T-helper 2 cell treated with Interferon-gamma antibody and Interleukin-4, amounts not matched to agents 5 μg/mL and 100 μg/mL, for 36 hours (primary cell): ENCODE measurements around the gene RAB28.
A peak's percentile ranks its signal among the peaks of the same experiment; 100 is the strongest.

Source experiments
- DNase-seq: peaks from one replicate; pipeline ENCODE4 v3.0.0; 2021; ENCODE audit warnings: low spot score
- H3K27ac Mint-ChIP-seq: one replicate; pipeline ENCODE4 v1.8.0; 2021; ENCODE audit warnings: mild to moderate bottlenecking, mixed read lengths
- H3K27me3 Mint-ChIP-seq: one replicate; pipeline ENCODE4 v1.8.0; 2021; ENCODE audit warnings: low read depth, mixed read lengths
- H3K36me3 Mint-ChIP-seq: one replicate; pipeline ENCODE4 v1.8.0; 2021; ENCODE audit warnings: low read depth, mixed read lengths
- H3K4me1 Mint-ChIP-seq: one replicate; pipeline ENCODE4 v1.8.0; 2021; ENCODE audit warnings: low read depth, mixed read lengths
- H3K4me3 Mint-ChIP-seq: one replicate; pipeline ENCODE4 v1.8.0; 2022; ENCODE audit warnings: mild to moderate bottlenecking, moderate library complexity, mixed read lengths
- H3K9me3 Mint-ChIP-seq: one replicate; pipeline ENCODE4 v1.8.0; 2021; ENCODE audit warnings: mixed read lengths

The RAB28 gene

DNA sequence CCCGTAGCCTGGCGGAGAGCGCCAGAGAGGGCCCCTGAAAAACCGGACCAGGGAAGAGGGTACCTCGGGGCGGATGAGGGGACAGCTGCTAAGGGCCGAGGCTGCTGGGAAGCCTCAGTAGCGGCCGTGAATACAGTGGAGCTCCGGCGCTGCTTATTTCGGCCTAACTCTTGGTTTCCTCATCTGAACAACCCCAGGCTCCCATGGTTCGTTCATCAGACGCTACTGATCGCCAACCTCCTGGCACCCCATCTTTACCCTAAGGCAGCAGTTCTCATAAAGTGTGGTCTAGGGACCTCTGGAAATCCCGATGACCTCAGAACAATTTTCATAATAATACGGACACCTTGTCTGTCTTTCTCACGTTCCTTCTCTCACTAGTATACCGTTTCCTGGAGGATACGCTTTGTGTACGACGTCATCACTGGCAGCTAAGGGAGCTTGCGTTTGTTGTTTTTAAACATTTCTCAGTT lies 645 bp upstream of the RAB28 start:
- Mint-ChIP-seq H3K27ac (peak overlapping the region; percentile 99), H3K27me3 (peaks cover 22% of the 10 kb centered on the region), H3K36me3 (peaks cover 3% of the 10 kb centered on the region), H3K4me1 (peaks cover 31% of the 10 kb centered on the region), H3K4me3 (peak overlapping the region; percentile 99), H3K9me3 (peaks cover 4% of the 10 kb centered on the region)
- DNase-seq, result no peak

DNA sequence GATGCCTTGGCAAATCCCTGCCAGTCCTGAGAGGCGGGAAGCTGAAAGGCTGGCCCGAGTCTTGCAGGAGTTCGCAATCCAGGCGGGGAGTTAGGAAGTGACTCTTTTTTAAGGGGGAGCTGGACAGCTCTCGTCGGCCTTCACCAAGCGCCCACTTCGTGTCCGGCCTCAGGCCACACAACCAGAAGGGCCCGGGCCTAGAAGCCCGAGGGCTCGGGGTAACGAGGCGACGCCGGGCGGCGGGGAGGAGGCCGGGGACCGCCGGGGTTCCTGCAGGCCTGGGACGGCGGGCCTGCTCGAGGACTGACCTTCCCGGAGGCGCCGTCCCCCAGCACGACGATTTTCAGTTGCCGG lies 395 bp downstream of the RAB28 start:
- H3K36me3 Mint-ChIP-seq, result peaks cover 3% of the 10 kb centered on the region
- peaks cover 4% of the 10 kb centered on the region for H3K9me3 Mint-ChIP-seq
- H3K27me3 Mint-ChIP-seq, result peaks cover 13% of the 10 kb centered on the region
- peak overlapping the region; percentile 99 for H3K27ac Mint-ChIP-seq
- H3K4me1 Mint-ChIP-seq, result peaks cover 33% of the 10 kb centered on the region
- H3K4me3 Mint-ChIP-seq, result peak overlapping the region; percentile 99
- DNase-seq, result peak; percentile 18

DNA sequence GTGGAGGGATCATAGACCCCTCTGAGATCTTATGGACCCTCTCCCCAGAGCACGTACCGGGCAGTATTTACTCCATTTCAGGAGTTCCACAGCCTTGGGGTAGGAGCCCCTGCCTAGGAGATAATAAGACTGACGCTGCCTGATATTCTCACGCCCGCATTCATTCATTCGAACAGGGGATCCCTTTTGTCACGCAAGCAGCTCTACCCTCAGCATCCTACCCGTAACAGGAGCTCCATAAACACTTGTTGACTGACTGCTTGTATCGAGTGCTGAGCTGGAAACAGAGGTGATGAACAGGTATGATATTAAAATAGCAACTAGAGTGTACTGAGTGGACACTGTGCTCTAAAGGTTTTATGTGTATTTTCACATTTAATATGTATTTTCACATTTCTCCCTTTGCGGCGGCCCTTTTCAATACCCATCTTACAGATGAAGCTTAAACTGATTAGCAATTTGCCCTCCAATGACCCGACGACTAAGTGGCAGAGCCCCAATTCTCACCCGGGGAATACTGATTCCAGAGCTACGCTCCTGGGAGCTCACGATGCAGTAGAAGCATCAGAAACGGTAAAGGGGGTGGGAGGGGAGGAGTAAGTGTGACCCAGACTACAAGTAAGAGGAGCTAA lies 888 bp downstream of the RAB28 start:
- H3K9me3 Mint-ChIP-seq, result peaks cover 4% of the 10 kb centered on the region
- H3K27ac Mint-ChIP-seq, result peak overlapping the region; percentile 91
- peaks cover 9% of the 10 kb centered on the region for H3K27me3 Mint-ChIP-seq
- DNase-seq, result peak; percentile 5
- H3K4me1 Mint-ChIP-seq, result peaks cover 35% of the 10 kb centered on the region
- H3K36me3 Mint-ChIP-seq, result peaks cover 3% of the 10 kb centered on the region
- peak overlapping the region; percentile 99 for H3K4me3 Mint-ChIP-seq

DNA sequence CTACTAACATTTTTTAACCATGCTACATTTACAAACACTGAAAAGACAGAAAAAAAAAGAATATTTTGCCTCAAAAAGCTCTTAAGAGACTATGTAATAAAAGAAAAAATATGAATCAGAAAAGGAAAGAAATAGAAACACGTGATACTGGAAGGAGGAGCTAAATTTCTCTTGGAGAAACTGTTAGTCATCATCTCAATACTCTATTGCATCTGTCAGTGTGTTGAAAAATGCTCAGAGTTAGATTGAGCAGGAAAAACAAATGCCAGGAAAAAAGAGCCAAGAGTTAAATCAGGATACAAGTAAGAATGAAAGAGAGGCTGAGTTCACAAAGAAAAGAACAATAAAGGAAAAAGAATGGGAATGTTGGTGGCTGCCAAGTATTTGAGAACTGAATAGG lies 2.6 kb downstream of the RAB28 start:
- peaks cover 7% of the 10 kb centered on the region for H3K36me3 Mint-ChIP-seq
- H3K27me3 Mint-ChIP-seq, result peaks cover 6% of the 10 kb centered on the region
- DNase-seq, result no peak
- H3K27ac Mint-ChIP-seq, result peak overlapping the region; percentile 56
- H3K4me1 Mint-ChIP-seq, result peaks cover 41% of the 10 kb centered on the region
- H3K4me3 Mint-ChIP-seq, result peak overlapping the region; percentile 73
- H3K9me3 Mint-ChIP-seq, result no peaks in the 10 kb centered on the region

DNA sequence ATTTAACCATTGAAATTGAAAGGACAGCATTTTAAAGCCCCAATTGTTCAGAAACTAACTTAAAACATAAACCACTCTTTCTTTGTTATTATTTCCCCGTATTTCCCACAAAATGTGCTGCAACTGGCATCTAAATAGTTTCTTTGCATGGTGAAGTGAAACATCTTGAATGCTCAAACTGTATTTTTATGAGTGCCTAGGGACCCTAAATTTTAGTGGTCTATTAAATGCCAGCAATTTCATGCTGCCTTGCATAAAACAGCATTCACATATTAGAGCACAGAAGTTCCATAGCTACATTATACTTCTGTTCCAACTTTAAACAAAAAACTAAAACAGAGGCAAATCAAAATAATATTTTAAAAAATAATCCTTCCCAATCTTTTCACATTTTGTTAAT lies 5.4 kb downstream of the RAB28 start:
- Mint-ChIP-seq H3K36me3 (peaks cover 14% of the 10 kb centered on the region), H3K27ac (no peak overlapping the region), H3K9me3 (no peaks in the 10 kb centered on the region), H3K4me1 (peaks cover 37% of the 10 kb centered on the region), H3K4me3 (no peak overlapping the region), H3K27me3 (no peaks in the 10 kb centered on the region)
- DNase-seq, result no peak

DNA sequence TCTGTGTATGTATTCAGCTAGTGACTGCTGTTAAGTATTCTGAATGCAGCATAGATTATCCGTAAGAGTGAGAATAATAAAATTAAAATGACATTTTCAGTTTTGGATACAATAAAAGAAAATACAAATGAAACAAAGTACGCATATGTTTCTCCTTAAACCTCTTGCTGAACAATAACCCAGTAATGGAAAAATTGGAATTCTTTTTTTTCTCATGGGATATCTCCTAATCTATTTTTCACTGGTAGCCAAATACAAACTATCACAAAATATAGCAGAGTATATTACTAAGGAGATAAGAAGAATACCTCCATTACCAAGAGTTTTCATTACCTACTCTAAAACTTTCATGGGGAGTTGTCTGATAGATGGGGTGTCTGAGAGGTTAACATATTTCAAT lies 6.0 kb downstream of the RAB28 start:
- Mint-ChIP-seq H3K27me3 (no peaks in the 10 kb centered on the region), H3K9me3 (no peaks in the 10 kb centered on the region), H3K36me3 (peaks cover 13% of the 10 kb centered on the region), H3K27ac (no peak overlapping the region), H3K4me3 (no peak overlapping the region), H3K4me1 (peaks cover 33% of the 10 kb centered on the region)
- no peak for DNase-seq

DNA sequence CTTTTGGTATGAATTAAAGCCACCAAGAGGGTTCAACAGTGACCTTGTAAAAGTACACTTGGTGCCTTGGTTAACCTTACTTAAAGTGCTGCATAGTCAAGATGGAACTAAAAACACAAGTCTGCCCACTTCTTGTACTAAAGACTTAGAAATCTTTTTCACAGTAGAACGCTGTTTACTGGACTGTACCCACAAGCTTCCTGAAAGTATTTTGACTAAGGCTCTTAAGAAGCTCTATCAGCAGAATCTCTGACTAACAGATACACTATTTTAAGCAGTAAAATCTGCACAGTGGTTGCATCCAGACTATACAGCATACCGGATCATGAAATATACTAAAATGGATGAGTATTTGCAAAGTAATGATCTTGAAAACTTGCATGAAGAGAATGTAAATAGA lies 7.2 kb downstream of the RAB28 start:
- peak; percentile 14 for DNase-seq
- peaks cover 27% of the 10 kb centered on the region for H3K4me1 Mint-ChIP-seq
- peak overlapping the region; percentile 67 for H3K27ac Mint-ChIP-seq
- no peaks in the 10 kb centered on the region for H3K27me3 Mint-ChIP-seq
- H3K36me3 Mint-ChIP-seq, result peaks cover 15% of the 10 kb centered on the region
- H3K9me3 Mint-ChIP-seq, result no peaks in the 10 kb centered on the region
- peak overlapping the region; percentile 64 for H3K4me3 Mint-ChIP-seq

DNA sequence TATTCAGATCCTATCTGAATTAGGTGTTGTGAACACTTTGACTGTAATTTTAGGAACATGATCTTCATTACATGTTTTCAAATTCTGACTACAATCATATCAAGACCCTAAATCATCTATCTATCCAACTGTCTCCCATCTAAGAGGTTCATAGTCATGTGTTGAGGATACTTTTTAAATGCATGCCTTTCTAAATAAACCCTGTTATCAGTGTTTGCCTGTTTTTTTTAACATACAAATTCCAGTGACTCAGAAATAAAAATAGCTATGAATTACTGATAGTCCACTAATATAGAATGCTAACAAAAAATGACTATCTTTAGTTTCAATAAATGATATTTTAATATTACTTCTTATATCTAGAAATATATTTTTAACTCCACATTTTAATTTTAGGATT lies 8.0 kb downstream of the RAB28 start:
- peaks cover 21% of the 10 kb centered on the region for H3K4me1 Mint-ChIP-seq

DNA sequence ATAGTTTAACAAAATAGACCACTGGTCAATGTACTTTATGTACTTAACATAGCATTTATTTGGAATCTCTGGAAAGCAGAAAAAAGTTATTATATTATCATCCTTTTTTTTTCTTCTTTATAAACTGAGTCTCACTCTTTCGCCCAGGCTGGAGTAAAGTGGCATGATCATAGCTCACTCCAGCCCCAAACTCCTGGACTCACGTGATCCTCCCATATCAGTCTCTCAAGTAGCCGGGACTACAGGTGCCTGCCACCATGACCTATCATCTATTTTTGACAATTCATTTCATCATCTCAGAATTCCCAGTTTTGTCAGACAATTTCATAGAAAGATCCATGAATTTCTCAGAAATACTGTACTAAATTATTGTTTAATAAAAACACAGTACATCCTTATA lies 12.7 kb downstream of the RAB28 start:
- no peak overlapping the region for H3K4me3 Mint-ChIP-seq
- H3K36me3 Mint-ChIP-seq, result peaks cover 22% of the 10 kb centered on the region
- no peak for DNase-seq
- no peaks in the 10 kb centered on the region for H3K9me3 Mint-ChIP-seq
- H3K27ac Mint-ChIP-seq, result no peak overlapping the region
- H3K27me3 Mint-ChIP-seq, result no peaks in the 10 kb centered on the region
- peaks cover 6% of the 10 kb centered on the region for H3K4me1 Mint-ChIP-seq

More for the DNA sequence above, 8.0 kb downstream of the RAB28 start:
- peaks cover 14% of the 10 kb centered on the region for H3K36me3 Mint-ChIP-seq
- no peak for DNase-seq
- no peak overlapping the region for H3K27ac Mint-ChIP-seq
- H3K4me3 Mint-ChIP-seq, result no peak overlapping the region
- H3K9me3 Mint-ChIP-seq, result no peaks in the 10 kb centered on the region
- no peaks in the 10 kb centered on the region for H3K27me3 Mint-ChIP-seq

DNA sequence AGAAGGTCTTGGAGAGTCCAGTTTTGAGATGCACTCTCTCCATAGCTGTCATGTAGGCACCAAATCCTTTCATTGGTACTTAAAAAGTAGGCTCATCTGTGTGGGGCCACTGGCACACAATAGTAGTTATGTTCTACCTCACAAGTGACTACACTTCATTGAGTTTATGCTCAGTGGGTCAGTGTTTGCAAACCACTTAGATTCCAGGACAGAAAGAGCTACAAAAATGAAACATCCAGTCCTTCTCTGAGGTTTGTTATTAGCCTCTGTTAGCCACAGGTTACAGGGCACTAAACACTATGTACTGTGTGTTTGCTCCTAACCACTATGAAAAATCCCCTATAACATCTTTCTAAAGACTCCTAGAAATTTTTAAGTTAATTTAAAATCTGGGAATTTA lies 13.8 kb downstream of the RAB28 start:
- H3K9me3 Mint-ChIP-seq, result peaks cover 8% of the 10 kb centered on the region
- peaks cover 26% of the 10 kb centered on the region for H3K36me3 Mint-ChIP-seq
- H3K4me1 Mint-ChIP-seq, result peaks cover 3% of the 10 kb centered on the region
- H3K4me3 Mint-ChIP-seq, result no peak overlapping the region
- no peak overlapping the region for H3K27ac Mint-ChIP-seq
- DNase-seq, result no peak
- no peaks in the 10 kb centered on the region for H3K27me3 Mint-ChIP-seq

DNA sequence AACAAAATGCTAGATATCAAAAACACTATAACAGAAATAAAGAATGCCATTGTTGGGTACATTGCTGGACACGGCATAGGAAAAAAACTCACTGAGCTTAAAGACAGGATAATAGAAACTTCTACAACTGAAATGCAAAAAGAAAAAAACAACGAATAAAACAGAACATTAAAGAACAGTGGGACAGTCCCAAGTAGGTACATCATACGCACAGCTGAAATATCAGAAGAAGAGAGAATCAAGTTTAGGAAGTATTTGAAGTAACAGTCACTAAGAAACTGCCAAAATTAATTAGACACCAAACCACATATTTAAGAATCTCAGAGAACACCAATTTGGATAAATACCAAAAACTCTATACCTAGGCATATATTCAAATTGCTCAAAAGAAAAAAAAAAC lies 19.2 kb downstream of the RAB28 start:
- H3K4me1 Mint-ChIP-seq, result peaks cover 6% of the 10 kb centered on the region

DNA sequence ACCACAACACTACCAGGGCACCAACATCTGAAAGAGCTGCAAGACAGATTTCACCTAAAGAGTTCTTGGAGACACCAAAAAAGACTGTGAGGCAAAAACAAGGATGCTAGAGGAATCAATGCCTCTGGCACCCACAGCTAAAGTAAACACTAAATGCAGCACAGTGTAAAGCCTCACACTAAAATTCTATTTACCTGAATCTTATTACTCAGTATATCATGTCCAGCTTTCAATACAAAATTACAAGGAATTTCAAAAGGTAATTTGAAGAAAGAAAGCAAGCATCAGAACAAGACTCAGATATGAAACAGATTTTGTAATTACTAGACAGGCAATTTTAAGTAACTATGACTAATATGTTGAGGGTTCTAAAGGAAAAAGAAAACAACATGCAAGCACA lies 19.6 kb downstream of the RAB28 start:
- Mint-ChIP-seq H3K4me3 (no peak overlapping the region), H3K36me3 (peaks cover 32% of the 10 kb centered on the region), H3K4me1 (peaks cover 8% of the 10 kb centered on the region), H3K27me3 (no peaks in the 10 kb centered on the region), H3K9me3 (peaks cover 10% of the 10 kb centered on the region), H3K27ac (no peak overlapping the region)
- DNase-seq, result no peak

More for the DNA sequence above, 19.2 kb downstream of the RAB28 start:
- peaks cover 29% of the 10 kb centered on the region for H3K36me3 Mint-ChIP-seq
- H3K9me3 Mint-ChIP-seq, result peaks cover 10% of the 10 kb centered on the region
- H3K27ac Mint-ChIP-seq, result no peak overlapping the region
- no peak for DNase-seq
- no peak overlapping the region for H3K4me3 Mint-ChIP-seq
- H3K27me3 Mint-ChIP-seq, result no peaks in the 10 kb centered on the region

DNA sequence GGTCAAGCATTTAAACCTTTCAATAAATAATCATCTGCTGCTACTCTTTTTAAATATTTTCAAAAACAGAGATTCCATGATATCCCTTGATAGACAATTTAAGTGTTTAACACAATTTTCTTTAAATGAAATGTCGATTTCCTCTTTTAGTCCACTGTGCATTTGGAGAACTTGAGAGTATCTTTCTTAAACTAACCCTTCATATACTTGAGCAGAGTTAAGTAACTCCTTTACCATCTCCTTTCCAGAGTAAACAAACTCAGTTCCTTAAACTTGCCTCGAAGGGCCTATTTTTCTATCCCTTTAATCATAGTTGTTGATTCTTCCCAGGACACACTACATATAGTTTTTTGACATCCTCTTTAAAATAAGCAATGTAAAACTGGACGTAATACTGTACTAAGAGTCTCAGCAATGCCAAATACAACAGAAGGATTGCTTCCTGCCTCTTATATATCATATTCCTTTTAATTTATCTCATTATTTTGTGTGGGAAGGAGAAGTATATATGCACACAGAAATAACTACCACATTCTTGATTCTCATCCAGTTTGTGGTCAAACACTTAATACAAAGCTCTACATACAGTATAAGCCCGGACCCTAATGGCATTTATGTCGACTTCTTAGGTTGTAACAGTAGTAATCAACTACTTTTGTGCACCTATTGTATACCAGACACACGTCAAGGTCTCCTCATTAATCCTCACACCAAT lies 22.8 kb downstream of the RAB28 start:
- H3K4me1 Mint-ChIP-seq, result peaks cover 9% of the 10 kb centered on the region
- no peak overlapping the region for H3K4me3 Mint-ChIP-seq
- H3K36me3 Mint-ChIP-seq, result peaks cover 28% of the 10 kb centered on the region
- no peak overlapping the region for H3K27ac Mint-ChIP-seq
- H3K27me3 Mint-ChIP-seq, result no peaks in the 10 kb centered on the region
- no peak for DNase-seq
- H3K9me3 Mint-ChIP-seq, result peaks cover 10% of the 10 kb centered on the region

DNA sequence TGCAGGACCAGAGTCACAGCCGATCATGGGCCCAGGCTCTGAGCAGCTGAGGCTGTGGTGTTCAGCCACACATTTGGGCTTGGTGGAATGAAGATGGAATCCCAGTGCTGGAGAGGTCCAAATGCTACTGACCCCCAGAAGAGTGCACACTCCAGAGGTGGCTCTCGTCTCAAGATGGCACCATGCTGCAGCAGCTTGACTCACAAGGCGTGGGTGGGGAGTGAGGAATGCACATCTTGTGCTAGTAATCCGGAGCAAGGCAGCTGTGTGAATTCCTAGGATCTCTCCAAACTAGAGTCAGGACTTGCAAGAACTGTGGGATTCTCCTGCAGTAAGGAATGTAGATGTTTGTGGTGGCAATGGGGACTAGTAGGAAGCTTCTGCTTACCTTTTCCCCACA lies 28.7 kb downstream of the RAB28 start:
- Mint-ChIP-seq H3K9me3 (peaks cover 27% of the 10 kb centered on the region), H3K27me3 (no peaks in the 10 kb centered on the region), H3K27ac (no peak overlapping the region), H3K4me3 (no peak overlapping the region), H3K4me1 (peaks cover 19% of the 10 kb centered on the region), H3K36me3 (peaks cover 48% of the 10 kb centered on the region)
- DNase-seq, result no peak
